H1 (cell line): Measurements from ENCODE around the gene RNF130. TPM values are rescaled to one million over a fixed set of nuclear protein-coding genes. Genes with fewer than 3 reads are reported as not detected.
A peak's percentile ranks its signal among the peaks of the same experiment; 100 is the strongest.

Experiments
- CTCF ChIA-PET: fragments of 300-600 bp; sonication (Branson Sonifier 250); formaldehyde crosslinking; loops from one replicate; lab custom pipeline; 2021; ENCODE audit not compliant: partially characterized antibody; lab: Charles Lee
- POLR2A ChIA-PET: fragments of 300-600 bp; sonication (Branson Sonifier 250); formaldehyde crosslinking; loops from one replicate; lab custom pipeline; 2021; ENCODE audit warnings: inconsistent platforms; ENCODE audit not compliant: partially characterized antibody; lab: Charles Lee
- DNase-seq, 2 experiments: peaks; one replicate each; pipeline versions ENCODE4 v3.0.0 to v3.0.0-alpha.2; 2010 to 2022; ENCODE audit warnings: low spot score in 2 of 2, low read depth in 1 of 2, mixed read lengths in 1 of 2
- FAIRE-seq: peaks from 2 replicates; lab custom pipeline; 2011; peaks lifted over from hg19 to GRCh38; lab: Jason Lieb, UNC
- H2AFZ ChIP-seq: 2 replicates; pipeline ENCODE4 v1.8.1; 2012; ENCODE audit warnings: low read length, inconsistent platforms
- H2AK5ac ChIP-seq: 2 replicates; pipeline ENCODE4 v1.6.1; 2013; ENCODE audit warnings: low read depth, low read length
- H2BK120ac ChIP-seq: replicated peaks from 2 replicates; pipeline ENCODE3; 2013; ENCODE audit warnings: low read depth, low read length, inconsistent platforms
- H2BK12ac ChIP-seq: 2 replicates; pipeline ENCODE4 v1.6.1; 2013; ENCODE audit warnings: low read depth, low read length
- H2BK15ac ChIP-seq: 2 replicates; pipeline ENCODE4 v1.6.1; 2013; ENCODE audit warnings: low read length
- H2BK20ac ChIP-seq: 2 replicates; pipeline ENCODE4 v1.6.1; 2013; ENCODE audit warnings: low read length
- H2BK5ac ChIP-seq: 2 replicates; pipeline ENCODE4 v1.6.1; 2013; ENCODE audit warnings: low read depth, low read length
- H3K14ac ChIP-seq: 2 replicates; pipeline ENCODE4 v1.6.1; 2013; ENCODE audit warnings: inconsistent platforms; ENCODE audit not compliant: insufficient read length
- H3K18ac ChIP-seq: 2 replicates; pipeline ENCODE4 v1.6.1; 2013; ENCODE audit warnings: low read length; ENCODE audit errors: extremely low read depth
- H3K23ac ChIP-seq: 2 replicates; pipeline ENCODE4 v1.6.1; 2013; ENCODE audit warnings: inconsistent platforms; ENCODE audit not compliant: insufficient read length
- H3K23me2 ChIP-seq: 2 replicates; pipeline ENCODE4 v1.6.1; 2013; ENCODE audit warnings: low read depth, low read length
- H3K27ac ChIP-seq: 2 replicates; pipeline ENCODE4 v1.6.1; 2011; ENCODE audit warnings: low read depth, low read length, inconsistent platforms
- H3K27me3 ChIP-seq, 4 experiments: replicated peaks in 1 of 4; 1 replicate in 1 of 4; 2 replicates in 3 of 4; pipeline versions ENCODE4 v1.6.1 to v1.8.1; 2011 to 2013; ENCODE audit warnings: low read length in 3 of 4, mild to moderate bottlenecking in 3 of 4, inconsistent platforms in 2 of 4, mixed read lengths in 2 of 4, moderate library complexity in 1 of 4; ENCODE audit not compliant: control insufficient read depth in 3 of 4, insufficient read depth in 3 of 4; ENCODE audit errors: extremely low read depth in 1 of 4
- H3K36me3 ChIP-seq, 4 experiments: 2 replicates each; pipeline versions ENCODE4 v1.6.1 to v1.8.1; 2011 to 2013; ENCODE audit warnings: mild to moderate bottlenecking in 4 of 4, low read length in 3 of 4, moderate library complexity in 2 of 4, control low read depth in 1 of 4, inconsistent platforms in 1 of 4; ENCODE audit not compliant: insufficient read depth in 4 of 4, control insufficient read depth in 2 of 4
- H3K4ac ChIP-seq: replicated peaks from 2 replicates; pipeline ENCODE3; 2013; ENCODE audit warnings: low read length, low read depth, mixed read lengths, inconsistent platforms; ENCODE audit not compliant: insufficient read length
- H3K4me1 ChIP-seq, 4 experiments: replicated peaks in 1 of 4; 1 replicate in 1 of 4; 2 replicates in 3 of 4; pipeline versions ENCODE4 v1.6.1 to v1.8.1; 2011 to 2013; ENCODE audit warnings: low read length in 3 of 4, inconsistent platforms in 2 of 4, mixed read lengths in 1 of 4; ENCODE audit not compliant: insufficient read depth in 4 of 4, control insufficient read depth in 3 of 4
- H3K4me2 ChIP-seq, 2 experiments: 2 replicates each; pipeline versions ENCODE4 v1.6.1 to v1.8.1; 2011 to 2013; ENCODE audit warnings: low read depth in 2 of 2, low read length in 2 of 2, control low read depth in 1 of 2, inconsistent platforms in 1 of 2, mild to moderate bottlenecking in 1 of 2; ENCODE audit not compliant: insufficient read depth in 1 of 2
- H3K4me3 ChIP-seq, 4 experiments: fragments of 200-600, 300-600 bp in 1 of 4; sonication (generic), shearing (Covaris generic), sonication (Bioruptor Twin) in 1 of 4; 2 replicates each; pipeline versions ENCODE4 v1.5.1 to v1.8.1; 2011 to 2016; ENCODE audit warnings: low read length in 4 of 4, low read depth in 3 of 4, control low read depth in 2 of 4, inconsistent platforms in 2 of 4, mild to moderate bottlenecking in 2 of 4, mixed read lengths in 1 of 4, moderate library complexity in 1 of 4; ENCODE audit not compliant: insufficient read depth in 2 of 4; ENCODE audit errors: extremely low read depth in 1 of 4
- H3K56ac ChIP-seq: replicated peaks from 2 replicates; pipeline ENCODE3; 2013; ENCODE audit warnings: low read depth, mild to moderate bottlenecking, mixed read lengths, low read length, inconsistent platforms; ENCODE audit not compliant: insufficient read length
- H3K79me1 ChIP-seq: 2 replicates; pipeline ENCODE4 v1.6.1; 2013; ENCODE audit warnings: low read depth, low read length, control low read depth
- H3K79me2 ChIP-seq, 2 experiments: 2 replicates each; pipeline versions ENCODE4 v1.6.1 to v1.8.1; 2012 to 2013; ENCODE audit warnings: low read length in 2 of 2, mild to moderate bottlenecking in 2 of 2, inconsistent platforms in 1 of 2; ENCODE audit not compliant: insufficient read depth in 2 of 2, control insufficient read depth in 1 of 2
- H3K9ac ChIP-seq, 4 experiments: replicated peaks in 1 of 4; 1 replicate in 1 of 4; 2 replicates in 3 of 4; pipeline versions ENCODE4 v1.6.1 to v1.8.1; 2011 to 2013; ENCODE audit warnings: low read depth in 3 of 4, low read length in 3 of 4, control low read depth in 2 of 4, mild to moderate bottlenecking in 2 of 4, moderate library complexity in 2 of 4, inconsistent platforms in 1 of 4; ENCODE audit errors: extremely low read depth in 1 of 4
- H3K9me3 ChIP-seq, 2 experiments: 2 replicates each; pipeline versions ENCODE4 v1.6.1 to v1.8.1; 2012 to 2013; ENCODE audit warnings: mild to moderate bottlenecking in 2 of 2, moderate library complexity in 2 of 2, control low read depth in 1 of 2, inconsistent platforms in 1 of 2, low read depth in 1 of 2, low read length in 1 of 2, mixed read lengths in 1 of 2; ENCODE audit not compliant: insufficient read depth in 2 of 2
- H4K20me1 ChIP-seq, 2 experiments: replicated peaks in 1 of 2; 2 replicates each; pipeline versions ENCODE3 to v1.8.1; 2011 to 2013; ENCODE audit warnings: inconsistent platforms in 2 of 2, low read length in 2 of 2, mild to moderate bottlenecking in 1 of 2; ENCODE audit not compliant: insufficient read depth in 2 of 2, control insufficient read depth in 1 of 2
- H4K5ac ChIP-seq: 2 replicates; pipeline ENCODE4 v1.6.1; 2013; ENCODE audit warnings: low read length, low read depth, mixed read lengths, inconsistent platforms; ENCODE audit not compliant: insufficient read length
- H4K8ac ChIP-seq: 2 replicates; pipeline ENCODE4 v1.8.0; 2013; ENCODE audit warnings: mild to moderate bottlenecking, moderate library complexity, low read length, inconsistent platforms; ENCODE audit not compliant: insufficient read depth; ENCODE audit errors: extremely low read depth
- H4K91ac ChIP-seq: replicated peaks from 2 replicates; pipeline ENCODE3; 2013; ENCODE audit warnings: low read length, mixed read lengths, inconsistent platforms; ENCODE audit not compliant: insufficient read length
- BCL11A ChIP-seq, 2 experiments: IDR thresholded peaks; one replicate each; pipeline ENCODE4 v1.6.1; 2011; ENCODE audit warnings: low read depth in 2 of 2, low read length in 2 of 2, mild to moderate bottlenecking in 2 of 2
- CEBPB ChIP-seq: IDR thresholded peaks from 2 replicates; pipeline ENCODE4 v1.6.1; 2012; ENCODE audit warnings: low read depth, low read length
- CHD1 ChIP-seq: IDR thresholded peaks from 2 replicates; pipeline ENCODE4 v1.6.1; 2012; ENCODE audit warnings: low read depth, low read length, improper control_type of control experiment
- FOSL1 ChIP-seq: IDR thresholded peaks from 2 replicates; pipeline ENCODE4 v1.6.1; 2011; ENCODE audit warnings: mild to moderate bottlenecking, low read depth, low read length, moderate library complexity; ENCODE audit not compliant: insufficient read depth
- GTF2F1 ChIP-seq: IDR thresholded peaks from 2 replicates; pipeline ENCODE4 v1.6.1; 2012; ENCODE audit warnings: low read depth, low read length, improper control_type of control experiment, borderline replicate concordance
- NANOG ChIP-seq: IDR thresholded peaks from 2 replicates; pipeline ENCODE4 v1.6.1; 2011; ENCODE audit warnings: low read length, low read depth, mild to moderate bottlenecking, inconsistent platforms; ENCODE audit not compliant: insufficient read depth, poor library complexity, severe bottlenecking
- TAF7 ChIP-seq: optimal IDR thresholded peaks from 2 replicates; pipeline ENCODE3; 2011; ENCODE audit warnings: low read depth, mild to moderate bottlenecking, inconsistent platforms, low read length, moderate library complexity, borderline replicate concordance
- WGBS, 2 experiments: shearing (Covaris generic) in 1 of 2; methylation state at CpG; one replicate each; pipeline versions ENCODE4 v1.1.6 to v1.1.7; 2013 to 2015; ENCODE audit warnings: low lambda C conversion rate in 2 of 2, mixed read lengths in 2 of 2, inconsistent platforms in 1 of 2, low coverage in 1 of 2, missing lambda C conversion rate in 1 of 2; ENCODE audit not compliant: insufficient replicate concordance in 2 of 2, insufficient coverage in 1 of 2, insufficient read length in 1 of 2; ENCODE audit errors: extremely low coverage in 1 of 2, missing lambda C conversion rate in 1 of 2; 5-methylcytosine and 5-hydroxymethylcytosine counted together
- polyA plus RNA-seq, 7 experiments: library from polyadenylated mRNA; depleted of rRNA in 3 of 7; stranded (reverse) in 5 of 7; unstranded in 2 of 7; fragments of >200 nt in 5 of 7; fragments of 200-250 nt in 2 of 7; gene quantifications; 1 replicate in 5 of 7; 2 replicates in 1 of 7; 4 replicates in 1 of 7; pipeline versions ENCODE4 v1.2.1 to v1.2.3, GENCODE V29; 2011 to 2013; ENCODE audit warnings: missing spikeins in 2 of 7, mixed read lengths in 2 of 7
- total RNA-seq: library from RNA; stranded (reverse); fragmentation: NEBNext Ultra II Directional; extraction: Animal tissue kit (Norgen Biotek cat#: 25700); gene quantifications from 2 replicates; pipeline ENCODE4 v1.2.1, GENCODE V29; 2021

Gene RNF130
- total and polyA plus RNA-seq, 2 of the 8 experiments (the other 6 are each of a cell fraction or from before 2014, with no cell fraction given): 65.1 to 70.0 TPM

DNA sequence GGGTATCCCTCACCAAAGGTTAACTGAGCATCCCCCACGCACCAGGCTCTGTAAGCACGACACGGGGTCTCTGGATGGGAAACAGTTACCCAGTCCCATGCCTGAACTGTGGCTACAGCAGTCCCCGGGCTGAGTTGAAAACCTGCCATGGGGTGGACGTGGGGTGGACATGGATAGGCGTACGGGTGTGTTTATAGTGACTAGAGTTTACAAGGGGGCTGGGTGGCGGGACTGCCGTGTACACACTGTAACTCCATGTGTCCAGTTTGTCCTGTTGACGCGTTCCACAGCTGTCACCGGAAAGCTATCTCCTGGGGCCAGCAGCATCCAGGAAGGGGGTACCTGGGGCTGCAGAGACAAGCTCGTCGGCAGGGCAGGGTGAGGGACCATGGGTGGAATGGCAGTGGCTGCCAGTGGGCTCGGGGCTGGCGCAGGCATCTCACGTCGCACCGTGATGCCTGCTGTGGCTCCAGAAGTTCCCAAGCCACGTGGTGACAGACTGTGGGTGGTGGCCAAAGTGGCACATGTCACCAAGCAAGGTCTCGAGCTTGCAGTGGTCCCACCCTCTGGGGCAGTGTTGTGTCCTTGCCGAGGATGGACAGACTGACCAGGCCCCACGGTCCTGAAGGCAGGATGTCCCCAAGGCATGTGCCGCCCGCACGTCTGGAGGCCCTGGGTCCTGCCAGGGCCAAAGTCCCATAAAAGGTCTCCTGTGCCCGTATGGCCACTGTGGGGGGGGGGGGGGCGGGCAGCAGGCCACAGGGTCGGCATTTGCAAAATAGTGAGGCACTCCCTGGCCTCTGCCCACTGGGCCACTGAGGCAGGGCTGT is 29.3 kb upstream of the RNF130 start:
- Histone ChIP-seq H4K8ac (no peak overlapping the region; the same call in 1 of the 2 replicates), H2AFZ (no peak overlapping the region), H3K27me3 (no peaks in the 10 kb centered on the region), H2BK5ac (no peak overlapping the region), H2AK5ac (no peak overlapping the region), H2BK12ac (no peak overlapping the region), H3K4me3 (no peak overlapping the region), H2BK120ac (no peak overlapping the region), H2BK15ac (no peak overlapping the region), H4K5ac (no peak overlapping the region), H2BK20ac (no peak overlapping the region), H4K91ac (no peak overlapping the region), H3K4ac (no peak overlapping the region), H3K14ac (no peak overlapping the region), H3K79me2 (no peaks in the 10 kb centered on the region), H3K79me1 (no peaks in the 10 kb centered on the region), H3K23me2 (no peaks in the 10 kb centered on the region), H4K20me1 (no peaks in the 10 kb centered on the region), H3K4me1 (no peaks in the 10 kb centered on the region), H3K27ac (no peak overlapping the region), H3K56ac (no peak overlapping the region), H3K36me3 (no peaks in the 10 kb centered on the region), H3K18ac (no peak overlapping the region), H3K23ac (no peak overlapping the region), H3K4me2 (no peak overlapping the region), H3K9ac (no peak overlapping the region), H3K9me3 (0 out of 4 replicates have a peak, but pooled peaks cover 0 to 5% of the 10 kb centered on the region in 2 experiments)
- 93% methylated on average over 23 of the region's 29 CpGs; no CpG with 5 or more reads in 1 of the 2 experiments for WGBS, 2 experiments
- POLR2A ChIA-PET: interaction anchor here (1.3 kb wide), 1 partner anchor 8 kb away, joined by 3 read pairs; no protein-coding TSS in a partner anchor
- TF ChIP-seq TAF7 (no peak), FOSL1 (no peak), CHD1 (no peak), CEBPB (no peak), GTF2F1 (no peak), NANOG (no peak), BCL11A (IDR thresholded peaks at IDR 0.05; ENCODE audit: low read depth in 2 of 2, low read length in 2 of 2) (no peak)
- FAIRE-seq: no peak
- CTCF ChIA-PET: interaction anchor here (0.9 to 1.6 kb wide), 2 partner anchors 9 to 25 kb away, joined by 3 to 4 read pairs; no protein-coding TSS in a partner anchor
- peak in 1 of 2 experiments; percentile 41 for DNase-seq
